GM23338 (cell line): ENCODE data around the gene NUDT6. TPM values are rescaled to one million over a fixed set of nuclear protein-coding genes. Genes with fewer than 3 reads are reported as not detected.

ENCODE experiments used
- ATAC-seq: fragments of 200-7000 bp; cut with Tn5 transposase; 3 replicates; pipeline ENCODE4 v1.9.1; 2020
- DNase-seq: peaks from one replicate; pipeline ENCODE4 v3.0.0-alpha.2; 2015; ENCODE audit warnings: low spot score
- H2AFZ ChIP-seq: fragments of 200-600 bp; sonication (generic); 2 replicates; pipeline ENCODE4 v1.8.0; 2016; ENCODE audit warnings: antibody characterized with exemption, mild to moderate bottlenecking, moderate library complexity
- H3F3A ChIP-seq: fragments of 200-600 bp; sonication (generic); replicated peaks from 2 replicates; pipeline ENCODE4 v1.8.0; 2017; ENCODE audit warnings: antibody characterized with exemption, mixed run types, low read depth
- H3K27ac ChIP-seq: fragments of 200-600 bp; sonication (generic); 2 replicates; pipeline ENCODE4 v1.6.1; 2016; ENCODE audit warnings: low read depth
- H3K27me3 ChIP-seq: fragments of 200-600 bp; sonication (generic); 2 replicates; pipeline ENCODE4 v1.8.0; 2016; ENCODE audit warnings: mild to moderate bottlenecking, mixed run types, moderate library complexity; ENCODE audit not compliant: insufficient read depth
- H3K36me3 ChIP-seq: fragments of 200-600 bp; sonication (generic); 2 replicates; pipeline ENCODE4 v1.8.0; 2016; ENCODE audit warnings: mild to moderate bottlenecking; ENCODE audit not compliant: insufficient read depth
- H3K4me1 ChIP-seq: fragments of 200-600 bp; sonication (generic); 2 replicates; pipeline ENCODE4 v1.8.0; 2016; ENCODE audit warnings: mild to moderate bottlenecking, moderate library complexity; ENCODE audit not compliant: insufficient read depth
- H3K4me2 ChIP-seq: fragments of 200-600 bp; sonication (generic); 2 replicates; pipeline ENCODE4 v1.7.1; 2017; ENCODE audit warnings: mixed run types
- H3K4me3 ChIP-seq: fragments of 200-600 bp; sonication (generic); 2 replicates; pipeline ENCODE4 v1.6.1; 2016; ENCODE audit warnings: mixed run types
- H3K79me2 ChIP-seq: fragments of 200-600 bp; sonication (generic); replicated peaks from 2 replicates; pipeline ENCODE4 v1.8.0; 2017; ENCODE audit warnings: mild to moderate bottlenecking; ENCODE audit not compliant: insufficient read depth
- H3K9me2 ChIP-seq: fragments of 200-600 bp; sonication (generic); 2 replicates; pipeline ENCODE4 v1.8.0; 2017; ENCODE audit not compliant: insufficient read depth
- H4K20me1 ChIP-seq: fragments of 200-600 bp; sonication (generic); replicated peaks from 2 replicates; pipeline ENCODE4 v1.8.0; 2017; ENCODE audit warnings: mild to moderate bottlenecking; ENCODE audit not compliant: insufficient read depth
- H3K27ac Mint-ChIP-seq: 2 replicates; pipeline ENCODE4 v1.8.0; 2020; ENCODE audit warnings: inconsistent platforms, mild to moderate bottlenecking, moderate library complexity, mixed read lengths
- H3K27me3 Mint-ChIP-seq: 3 replicates; pipeline ENCODE4 v1.8.0; 2022; ENCODE audit warnings: low read depth, mild to moderate bottlenecking, moderate library complexity, mixed read lengths, inconsistent platforms; ENCODE audit not compliant: insufficient read depth, poor library complexity
- H3K36me3 Mint-ChIP-seq: 3 replicates; pipeline ENCODE4 v1.8.0; 2021; ENCODE audit warnings: low read depth, mild to moderate bottlenecking, inconsistent platforms, moderate library complexity, mixed read lengths
- H3K4me1 Mint-ChIP-seq: 3 replicates; pipeline ENCODE4 v1.8.0; 2020; ENCODE audit warnings: mild to moderate bottlenecking, inconsistent platforms, mixed read lengths
- H3K4me3 Mint-ChIP-seq: 3 replicates; pipeline ENCODE4 v1.8.0; 2021; ENCODE audit warnings: moderate library complexity, mild to moderate bottlenecking, inconsistent platforms, mixed read lengths
- H3K9me3 Mint-ChIP-seq: 3 replicates; pipeline ENCODE4 v1.8.0; 2020; ENCODE audit warnings: moderate library complexity, mild to moderate bottlenecking, inconsistent platforms, mixed read lengths
- CREB1 ChIP-seq: fragments of 250-450 bp; sonication (Bioruptor Pico); IDR thresholded peaks from 2 replicates; pipeline ENCODE4 v1.5.0; 2020; ENCODE audit warnings: low read depth, mild to moderate bottlenecking, moderate library complexity
- EZH2 ChIP-seq: fragments of 200-600 bp; sonication (generic); IDR thresholded peaks from one replicate; pipeline ENCODE4 v1.8.0; 2017; ENCODE audit warnings: antibody characterized with exemption, mild to moderate bottlenecking, low read depth; ENCODE audit not compliant: unreplicated experiment
- EZH2phosphoT487 ChIP-seq: fragments of 200-600 bp; sonication (generic); IDR thresholded peaks from one replicate; pipeline ENCODE4 v1.8.1; 2018; ENCODE audit warnings: antibody characterized with exemption; ENCODE audit not compliant: unreplicated experiment
- JUNB ChIP-seq: IDR thresholded peaks from one replicate; pipeline ENCODE4 v1.6.1; 2016; ENCODE audit warnings: antibody characterized with exemption; ENCODE audit not compliant: unreplicated experiment
- STAT1 ChIP-seq: IDR thresholded peaks from one replicate; pipeline ENCODE4 v1.6.1; 2016; ENCODE audit warnings: antibody characterized with exemption; ENCODE audit not compliant: unreplicated experiment
- ZNF114 ChIP-seq: fragments of 250-450 bp; sonication (Bioruptor Pico); IDR thresholded peaks from 2 replicates; pipeline ENCODE4 v1.5.0; 2020; ENCODE audit warnings: mild to moderate bottlenecking, moderate library complexity
- polyA plus RNA-seq: library from polyadenylated mRNA; unstranded; fragments of >200 nt; fragmentation: Nextera tagmentation; extraction: Ambion mirVana; gene quantifications from 2 replicates; pipeline ENCODE4 v1.2.1, GENCODE V29; 2016
- total RNA-seq: library from RNA; depleted of rRNA; stranded (reverse); fragments of >200 nt; shearing (Covaris generic); gene quantifications from 2 replicates; pipeline ENCODE4 v1.2.3, GENCODE V29; 2014
- TF ChIP-seq, protein P1 (sequence below): IDR thresholded peaks from one replicate; pipeline ENCODE4 v1.6.1; 2018; ENCODE audit warnings: antibody characterized with exemption; ENCODE audit not compliant: unreplicated experiment
- TF ChIP-seq, protein P2 (sequence below), 2 experiments: fragments of 200-600 bp in 1 of 2; sonication (generic) in 1 of 2; conservative IDR thresholded peaks; 2 replicates each; pipeline versions ENCODE4 v1.5.1 to v1.6.1; 2016 to 2017; ENCODE audit warnings: antibody characterized with exemption in 2 of 2, low read depth in 2 of 2, mild to moderate bottlenecking in 2 of 2, moderate library complexity in 1 of 2

NUDT6 gene
- total and polyA plus RNA-seq, 2 experiments from 2014 or later = 4.9 to 9.1 TPM

DNA sequence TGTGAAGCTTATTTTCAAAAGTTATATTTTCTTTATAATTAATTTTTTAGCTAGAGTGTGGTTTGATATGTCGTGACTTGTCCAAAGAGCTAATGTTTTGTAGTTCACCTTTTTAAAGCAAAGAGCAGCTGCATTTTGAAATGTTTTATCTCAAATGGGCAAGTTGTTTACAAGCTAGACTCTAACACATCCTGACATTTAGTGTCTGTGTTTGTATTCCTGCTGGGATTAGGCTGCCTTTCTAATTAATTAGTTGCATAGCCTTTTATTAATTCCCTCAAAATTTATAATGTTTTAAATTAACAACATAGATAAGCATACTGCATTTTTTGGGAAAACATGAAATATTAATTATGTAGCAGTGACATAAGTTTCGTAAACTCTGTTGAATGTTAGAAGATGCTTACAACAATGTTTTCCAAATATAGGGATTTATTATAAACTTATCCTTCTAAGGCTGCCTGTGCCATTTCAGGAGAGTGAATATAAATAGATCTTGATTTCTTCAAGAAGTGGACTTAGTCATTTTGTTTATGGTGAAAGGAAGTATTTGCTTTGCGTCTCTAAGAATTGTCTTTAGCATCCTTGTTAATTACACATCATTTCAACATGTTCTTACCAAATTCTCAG lies 37.7 kb upstream of the NUDT6 start:
- Histone ChIP-seq H3K9me2 (no peaks in the 10 kb centered on the region), H3K27me3 (no peaks in the 10 kb centered on the region), H3K79me2 (no peaks in the 10 kb centered on the region), H3K4me2 (no peak overlapping the region), H4K20me1 (no peaks in the 10 kb centered on the region), H3K4me1 (peaks cover 1% of the 10 kb centered on the region; the same call in 1 of the 2 replicates), H3K27ac (no peak overlapping the region), H3K4me3 (no peak overlapping the region), H3K36me3 (no peaks in the 10 kb centered on the region), H2AFZ (no peak overlapping the region), H3F3A (no peaks in the 10 kb centered on the region)
- H3K4me3 Mint-ChIP-seq = no peak overlapping the region
- no peak overlapping the region for H3K27ac Mint-ChIP-seq
- TF ChIP-seq, protein P1, sequence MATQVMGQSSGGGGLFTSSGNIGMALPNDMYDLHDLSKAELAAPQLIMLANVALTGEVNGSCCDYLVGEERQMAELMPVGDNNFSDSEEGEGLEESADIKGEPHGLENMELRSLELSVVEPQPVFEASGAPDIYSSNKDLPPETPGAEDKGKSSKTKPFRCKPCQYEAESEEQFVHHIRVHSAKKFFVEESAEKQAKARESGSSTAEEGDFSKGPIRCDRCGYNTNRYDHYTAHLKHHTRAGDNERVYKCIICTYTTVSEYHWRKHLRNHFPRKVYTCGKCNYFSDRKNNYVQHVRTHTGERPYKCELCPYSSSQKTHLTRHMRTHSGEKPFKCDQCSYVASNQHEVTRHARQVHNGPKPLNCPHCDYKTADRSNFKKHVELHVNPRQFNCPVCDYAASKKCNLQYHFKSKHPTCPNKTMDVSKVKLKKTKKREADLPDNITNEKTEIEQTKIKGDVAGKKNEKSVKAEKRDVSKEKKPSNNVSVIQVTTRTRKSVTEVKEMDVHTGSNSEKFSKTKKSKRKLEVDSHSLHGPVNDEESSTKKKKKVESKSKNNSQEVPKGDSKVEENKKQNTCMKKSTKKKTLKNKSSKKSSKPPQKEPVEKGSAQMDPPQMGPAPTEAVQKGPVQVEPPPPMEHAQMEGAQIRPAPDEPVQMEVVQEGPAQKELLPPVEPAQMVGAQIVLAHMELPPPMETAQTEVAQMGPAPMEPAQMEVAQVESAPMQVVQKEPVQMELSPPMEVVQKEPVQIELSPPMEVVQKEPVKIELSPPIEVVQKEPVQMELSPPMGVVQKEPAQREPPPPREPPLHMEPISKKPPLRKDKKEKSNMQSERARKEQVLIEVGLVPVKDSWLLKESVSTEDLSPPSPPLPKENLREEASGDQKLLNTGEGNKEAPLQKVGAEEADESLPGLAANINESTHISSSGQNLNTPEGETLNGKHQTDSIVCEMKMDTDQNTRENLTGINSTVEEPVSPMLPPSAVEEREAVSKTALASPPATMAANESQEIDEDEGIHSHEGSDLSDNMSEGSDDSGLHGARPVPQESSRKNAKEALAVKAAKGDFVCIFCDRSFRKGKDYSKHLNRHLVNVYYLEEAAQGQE = no peak
- TF ChIP-seq STAT1 (no peak), ZNF114 (CRISPR knock-in tag) (no peak)
- H3K4me1 Mint-ChIP-seq = 0 out of 3 replicates have a peak, but pooled peaks cover 1% of the 10 kb centered on the region
- H3K36me3 Mint-ChIP-seq = peaks cover 34% of the 10 kb centered on the region
- peaks cover 10% of the 10 kb centered on the region; the same call in 2 of the 3 replicates for H3K9me3 Mint-ChIP-seq
- H3K27me3 Mint-ChIP-seq = peaks cover 2% of the 10 kb centered on the region
- ATAC-seq (no peak), DNase-seq (no peak)

DNA sequence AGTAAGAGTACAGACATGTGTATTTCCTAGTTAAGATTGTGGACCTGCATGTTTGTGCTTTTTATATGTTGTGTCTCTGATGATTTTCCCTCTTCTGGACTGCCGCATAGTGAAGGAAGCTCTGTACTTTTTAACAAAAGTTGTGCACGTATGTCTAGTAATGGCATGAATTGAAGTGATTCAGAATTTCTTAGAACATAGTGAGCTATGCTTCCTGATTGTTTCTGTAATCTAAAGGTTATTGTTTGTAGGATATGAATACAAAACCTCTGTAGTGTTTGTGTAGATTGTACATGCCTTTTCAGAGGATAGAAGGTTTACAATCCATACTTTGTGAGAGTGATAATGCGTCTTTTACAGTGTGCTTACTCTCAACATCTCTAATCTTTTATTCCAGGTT lies 37.0 kb upstream of the NUDT6 start:
- Histone ChIP-seq H3K27me3 (no peaks in the 10 kb centered on the region), H3K36me3 (no peaks in the 10 kb centered on the region), H2AFZ (no peak overlapping the region), H3K79me2 (no peaks in the 10 kb centered on the region), H3K4me3 (no peak overlapping the region), H4K20me1 (no peaks in the 10 kb centered on the region), H3F3A (no peaks in the 10 kb centered on the region), H3K4me1 (no peaks in the 10 kb centered on the region), H3K9me2 (no peaks in the 10 kb centered on the region), H3K27ac (no peak overlapping the region), H3K4me2 (no peak overlapping the region)
- no peak for ATAC-seq
- peaks cover 34% of the 10 kb centered on the region for H3K36me3 Mint-ChIP-seq
- no peak for TF ChIP-seq JUNB
- TF ChIP-seq EZH2 = no peak
- TF ChIP-seq, protein P2, sequence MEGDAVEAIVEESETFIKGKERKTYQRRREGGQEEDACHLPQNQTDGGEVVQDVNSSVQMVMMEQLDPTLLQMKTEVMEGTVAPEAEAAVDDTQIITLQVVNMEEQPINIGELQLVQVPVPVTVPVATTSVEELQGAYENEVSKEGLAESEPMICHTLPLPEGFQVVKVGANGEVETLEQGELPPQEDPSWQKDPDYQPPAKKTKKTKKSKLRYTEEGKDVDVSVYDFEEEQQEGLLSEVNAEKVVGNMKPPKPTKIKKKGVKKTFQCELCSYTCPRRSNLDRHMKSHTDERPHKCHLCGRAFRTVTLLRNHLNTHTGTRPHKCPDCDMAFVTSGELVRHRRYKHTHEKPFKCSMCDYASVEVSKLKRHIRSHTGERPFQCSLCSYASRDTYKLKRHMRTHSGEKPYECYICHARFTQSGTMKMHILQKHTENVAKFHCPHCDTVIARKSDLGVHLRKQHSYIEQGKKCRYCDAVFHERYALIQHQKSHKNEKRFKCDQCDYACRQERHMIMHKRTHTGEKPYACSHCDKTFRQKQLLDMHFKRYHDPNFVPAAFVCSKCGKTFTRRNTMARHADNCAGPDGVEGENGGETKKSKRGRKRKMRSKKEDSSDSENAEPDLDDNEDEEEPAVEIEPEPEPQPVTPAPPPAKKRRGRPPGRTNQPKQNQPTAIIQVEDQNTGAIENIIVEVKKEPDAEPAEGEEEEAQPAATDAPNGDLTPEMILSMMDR (conservative IDR thresholded peaks at IDR 0.05; ENCODE audit: low read depth in 2 of 2) = no peak
- TF ChIP-seq EZH2phosphoT487 = no peak
- no peak for TF ChIP-seq CREB1 (CRISPR knock-in tag)
- peaks cover 2% of the 10 kb centered on the region for H3K27me3 Mint-ChIP-seq
- H3K27ac Mint-ChIP-seq = no peak overlapping the region
- H3K4me3 Mint-ChIP-seq = no peak overlapping the region
- H3K9me3 Mint-ChIP-seq = peaks cover 10% of the 10 kb centered on the region; the same call in 2 of the 3 replicates
- no peaks in the 10 kb centered on the region for H3K4me1 Mint-ChIP-seq
- DNase-seq = no peak
